Trophoblast cell (in vitro differentiated cells and primary cell): ENCODE results near the gene TGFB3.

ENCODE experiments used
- DNase-seq, 2 donors: peaks; one replicate each; pipeline ENCODE4 v3.0.0-alpha.2; 2016
- H2AFZ ChIP-seq: 2 replicates; pipeline ENCODE4 v1.6.1; 2013; ENCODE audit warnings: low read length, moderate library complexity, mild to moderate bottlenecking; ENCODE audit not compliant: insufficient read depth, poor library complexity
- H2AK5ac ChIP-seq: 2 replicates; pipeline ENCODE4 v1.6.1; 2013; ENCODE audit warnings: mild to moderate bottlenecking, low read length
- H2BK120ac ChIP-seq: 2 replicates; pipeline ENCODE4 v1.6.1; 2013; ENCODE audit warnings: low read length, mild to moderate bottlenecking, moderate library complexity; ENCODE audit not compliant: insufficient read depth, poor library complexity
- H2BK12ac ChIP-seq: 2 replicates; pipeline ENCODE4 v1.6.1; 2013; ENCODE audit warnings: mild to moderate bottlenecking, low read length, moderate library complexity
- H2BK5ac ChIP-seq: 2 replicates; pipeline ENCODE4 v1.6.1; 2013; ENCODE audit warnings: low read length, low read depth, moderate library complexity, mild to moderate bottlenecking; ENCODE audit not compliant: poor library complexity
- H3K14ac ChIP-seq: 2 replicates; pipeline ENCODE4 v1.6.1; 2013; ENCODE audit warnings: mild to moderate bottlenecking, low read length
- H3K18ac ChIP-seq: 2 replicates; pipeline ENCODE4 v1.6.1; 2013; ENCODE audit warnings: mild to moderate bottlenecking, low read length
- H3K23ac ChIP-seq: 2 replicates; pipeline ENCODE4 v1.6.1; 2013; ENCODE audit warnings: low read length
- H3K27ac ChIP-seq: 2 replicates; pipeline ENCODE4 v1.5.1; 2013; ENCODE audit warnings: low read depth, mild to moderate bottlenecking, inconsistent platforms, low read length, moderate library complexity
- H3K27me3 ChIP-seq: 2 replicates; pipeline ENCODE4 v1.6.1; 2013; ENCODE audit warnings: inconsistent platforms, mild to moderate bottlenecking, low read length, moderate library complexity; ENCODE audit not compliant: insufficient read depth
- H3K36me3 ChIP-seq, 2 experiments: 1 replicate in 1 of 2; 2 replicates in 1 of 2; pipeline ENCODE4 v1.6.1; 2013; ENCODE audit warnings: low read length in 2 of 2, mild to moderate bottlenecking in 2 of 2, moderate library complexity in 1 of 2; ENCODE audit not compliant: insufficient read depth in 2 of 2, control insufficient read depth in 1 of 2
- H3K4ac ChIP-seq: 2 replicates; pipeline ENCODE4 v1.6.1; 2013; ENCODE audit warnings: low read depth, mild to moderate bottlenecking, low read length, moderate library complexity
- H3K4me1 ChIP-seq, 2 experiments: 1 replicate in 1 of 2; 2 replicates in 1 of 2; pipeline ENCODE4 v1.6.1; 2013; ENCODE audit warnings: low read length in 2 of 2, mild to moderate bottlenecking in 2 of 2, moderate library complexity in 1 of 2; ENCODE audit not compliant: insufficient read depth in 2 of 2, control insufficient read depth in 1 of 2
- H3K4me2 ChIP-seq: 2 replicates; pipeline ENCODE4 v1.6.1; 2013; ENCODE audit warnings: inconsistent platforms, mild to moderate bottlenecking, low read length, moderate library complexity
- H3K4me3 ChIP-seq: 2 replicates; pipeline ENCODE4 v1.5.1; 2013; ENCODE audit warnings: mild to moderate bottlenecking, low read depth, low read length, inconsistent platforms
- H3K79me1 ChIP-seq: one replicate; pipeline ENCODE4 v1.6.1; 2013; ENCODE audit warnings: low read length
- H3K79me2 ChIP-seq: 2 replicates; pipeline ENCODE4 v1.6.1; 2013; ENCODE audit warnings: low read length, mild to moderate bottlenecking; ENCODE audit not compliant: control insufficient read depth, insufficient read depth, poor library complexity
- H3K9ac ChIP-seq: 2 replicates; pipeline ENCODE4 v1.6.1; 2013; ENCODE audit warnings: mild to moderate bottlenecking, low read length
- H3K9me3 ChIP-seq: 2 replicates; pipeline ENCODE4 v1.6.1; 2013; ENCODE audit warnings: low read depth, mild to moderate bottlenecking, control low read depth, inconsistent platforms, low read length; ENCODE audit not compliant: insufficient read depth
- H4K12ac ChIP-seq: 2 replicates; pipeline ENCODE4 v1.6.1; 2013; ENCODE audit warnings: low read depth, mild to moderate bottlenecking, low read length, moderate library complexity
- H4K8ac ChIP-seq: 2 replicates; pipeline ENCODE4 v1.6.1; 2013; ENCODE audit warnings: low read depth, mild to moderate bottlenecking, low read length, moderate library complexity
- H4K91ac ChIP-seq: one replicate; pipeline ENCODE4 v1.6.1; 2013; ENCODE audit warnings: low read depth, mild to moderate bottlenecking, low read length, moderate library complexity
- WGBS: extraction: QIAGEN DNeasy Blood & Tissue Kit; methylation state at CpG from one replicate; pipeline ENCODE4 v1.1.7; 2013; ENCODE audit warnings: missing lambda C conversion rate; ENCODE audit not compliant: insufficient read length, insufficient coverage; ENCODE audit errors: extremely low coverage; 5-methylcytosine and 5-hydroxymethylcytosine counted together

Gene TGFB3

GRCh38 chr14:75934998-75935628 is 46.7 kb downstream of the TGFB3 start:
- H3K79me1 ChIP-seq: no peaks in the 10 kb centered on the region
- no peak overlapping the region for H3K4me2 ChIP-seq
- no peaks in the 10 kb centered on the region for H3K27me3 ChIP-seq
- no peak overlapping the region for H3K14ac ChIP-seq
- H2BK120ac ChIP-seq: no peak overlapping the region
- no peak overlapping the region for H3K18ac ChIP-seq
- no peak overlapping the region for H2BK12ac ChIP-seq
- DNase-seq: no peak
- H3K4me1 ChIP-seq: no peaks in the 10 kb centered on the region
- no peak overlapping the region for H2BK5ac ChIP-seq
- H3K79me2 ChIP-seq: no peaks in the 10 kb centered on the region
- H3K9me3 ChIP-seq: no peaks in the 10 kb centered on the region
- no peak overlapping the region for H3K9ac ChIP-seq
- no peak overlapping the region for H2AFZ ChIP-seq
- no peak overlapping the region for H3K23ac ChIP-seq
- no peaks in the 10 kb centered on the region for H3K36me3 ChIP-seq
- WGBS: no CpG with 5 or more reads among the region's 2 CpGs
- no peak overlapping the region for H3K27ac ChIP-seq
- no peak overlapping the region for H3K4ac ChIP-seq
- no peak overlapping the region for H3K4me3 ChIP-seq
- no peak overlapping the region for H4K8ac ChIP-seq
- H4K12ac ChIP-seq: no peak overlapping the region
- H2AK5ac ChIP-seq: no peak overlapping the region
- H4K91ac ChIP-seq: no peak overlapping the region

GRCh38 chr14:75933712-75934296 is 48.0 kb downstream of the TGFB3 start:
- H3K4me3 ChIP-seq: no peak overlapping the region
- H3K23ac ChIP-seq: no peak overlapping the region
- H4K12ac ChIP-seq: no peak overlapping the region
- H3K79me1 ChIP-seq: no peaks in the 10 kb centered on the region
- no peaks in the 10 kb centered on the region for H3K9me3 ChIP-seq
- no peak overlapping the region for H2AFZ ChIP-seq
- H2AK5ac ChIP-seq: no peak overlapping the region
- no CpG with 5 or more reads among the region's 2 CpGs for WGBS
- no peak overlapping the region for H2BK12ac ChIP-seq
- H2BK5ac ChIP-seq: no peak overlapping the region
- no peak overlapping the region for H2BK120ac ChIP-seq
- no peaks in the 10 kb centered on the region for H3K36me3 ChIP-seq
- H3K4me2 ChIP-seq: no peak overlapping the region
- no peak overlapping the region for H3K4ac ChIP-seq
- no peaks in the 10 kb centered on the region for H3K4me1 ChIP-seq
- no peak overlapping the region for H3K14ac ChIP-seq
- H3K27me3 ChIP-seq: no peaks in the 10 kb centered on the region
- no peak overlapping the region for H4K91ac ChIP-seq
- no peak overlapping the region for H3K27ac ChIP-seq
- no peak overlapping the region for H4K8ac ChIP-seq
- no peak overlapping the region for H3K9ac ChIP-seq
- H3K18ac ChIP-seq: no peak overlapping the region
- no peaks in the 10 kb centered on the region for H3K79me2 ChIP-seq
- DNase-seq: no peak

GRCh38 chr14:75928690-75929181 is 53.1 kb downstream of the TGFB3 start:
- Histone ChIP-seq H3K79me2 (no peaks in the 10 kb centered on the region), H3K4me2 (no peak overlapping the region), H2BK120ac (no peak overlapping the region)

GRCh38 chr14:75927564-75928087 is 54.2 kb downstream of the TGFB3 start:
- Histone ChIP-seq H2BK120ac (no peak overlapping the region), H3K27me3 (no peaks in the 10 kb centered on the region), H3K27ac (no peak overlapping the region), H2AFZ (no peak overlapping the region), H3K9ac (no peak overlapping the region), H3K4me2 (no peak overlapping the region), H3K79me1 (no peaks in the 10 kb centered on the region), H3K36me3 (no peaks in the 10 kb centered on the region), H4K8ac (no peak overlapping the region), H3K4me1 (no peaks in the 10 kb centered on the region), H3K23ac (no peak overlapping the region), H4K91ac (no peak overlapping the region), H3K4ac (no peak overlapping the region), H3K4me3 (no peak overlapping the region), H4K12ac (no peak overlapping the region), H3K79me2 (no peaks in the 10 kb centered on the region), H2AK5ac (no peak overlapping the region), H2BK5ac (no peak overlapping the region), H3K18ac (no peak overlapping the region), H3K14ac (no peak overlapping the region), H3K9me3 (no peaks in the 10 kb centered on the region), H2BK12ac (no peak overlapping the region)
- DNase-seq: no peak
- WGBS: no CpG with 5 or more reads among the region's 6 CpGs

More at GRCh38 chr14:75928690-75929181, 53.1 kb downstream of the TGFB3 start:
- Histone ChIP-seq H3K79me1 (no peaks in the 10 kb centered on the region), H3K27me3 (no peaks in the 10 kb centered on the region), H2BK5ac (no peak overlapping the region), H3K9ac (no peak overlapping the region), H3K18ac (no peak overlapping the region), H4K8ac (no peak overlapping the region), H3K4me3 (no peak overlapping the region), H3K4me1 (no peaks in the 10 kb centered on the region), H3K23ac (no peak overlapping the region), H4K12ac (no peak overlapping the region), H4K91ac (no peak overlapping the region), H3K9me3 (no peaks in the 10 kb centered on the region), H2AK5ac (no peak overlapping the region), H2BK12ac (no peak overlapping the region), H2AFZ (no peak overlapping the region), H3K36me3 (no peaks in the 10 kb centered on the region), H3K4ac (no peak overlapping the region), H3K27ac (no peak overlapping the region), H3K14ac (no peak overlapping the region)
- no CpG with 5 or more reads among the region's 5 CpGs for WGBS
- no peak for DNase-seq
